Measurements from ENCODE around the gene PKN2.

- TF ChIP-seq CTCF (IDR thresholded peaks at IDR 0.05), result no peak
- TF ChIP-seq POLR2A (IDR thresholded peaks at IDR 0.05), result no peak
Measured at GRCh38 chr1:88877911-88878310, 193.8 kb downstream of the PKN2 start.

Measured in thyroid gland (tissue), 4 donors.